Activated T-helper 1 cell treated with anti-CD3 and anti-CD28 coated beads, Interleukin-12 subunit alpha, Interleukin-12 subunit beta, Interleukin-2, Interleukin-4 antibody, amounts not matched to agents 30 ng/mL and 10 ng/mL and 1 ng/mL, durations not matched to agents 14 hours and 24 hours and 36 hours (primary cell): Measurements from ENCODE around the gene FAM20A. TPM values are rescaled to one million over a fixed set of nuclear protein-coding genes. Genes with fewer than 3 reads are reported as not detected.

Source experiments
- DNase-seq: peaks from one replicate; pipeline ENCODE4 v3.0.0; 2021; ENCODE audit warnings: low spot score
- H3K27ac Mint-ChIP-seq: one replicate; pipeline ENCODE4 v1.8.0; 2021; ENCODE audit warnings: mild to moderate bottlenecking, mixed read lengths
- H3K27me3 Mint-ChIP-seq: one replicate; pipeline ENCODE4 v1.8.0; 2022; ENCODE audit warnings: mild to moderate bottlenecking, moderate library complexity, mixed read lengths; ENCODE audit not compliant: insufficient read depth
- H3K36me3 Mint-ChIP-seq: one replicate; pipeline ENCODE4 v1.8.0; 2021; ENCODE audit warnings: low read depth, mixed read lengths
- H3K4me1 Mint-ChIP-seq: one replicate; pipeline ENCODE4 v1.8.0; 2021; ENCODE audit warnings: low read depth, mixed read lengths
- H3K4me3 Mint-ChIP-seq: one replicate; pipeline ENCODE4 v1.8.0; 2021; ENCODE audit warnings: mild to moderate bottlenecking, moderate library complexity, mixed read lengths
- H3K9me3 Mint-ChIP-seq: one replicate; pipeline ENCODE4 v1.8.0; 2021; ENCODE audit warnings: mixed read lengths
- intact Hi-C: fragments of 100-400 bp; cut with micrococcal nuclease; formaldehyde crosslinking; loops from one replicate; pipeline ENCODE4 v1.15.1; 2024
- total RNA-seq: library from RNA; stranded (reverse); gene quantifications from 2 replicates; pipeline ENCODE4 v1.2.3, GENCODE V29; 2022

FAM20A gene
- total RNA-seq, 1 donor from 2014 or later = not detected

DNA sequence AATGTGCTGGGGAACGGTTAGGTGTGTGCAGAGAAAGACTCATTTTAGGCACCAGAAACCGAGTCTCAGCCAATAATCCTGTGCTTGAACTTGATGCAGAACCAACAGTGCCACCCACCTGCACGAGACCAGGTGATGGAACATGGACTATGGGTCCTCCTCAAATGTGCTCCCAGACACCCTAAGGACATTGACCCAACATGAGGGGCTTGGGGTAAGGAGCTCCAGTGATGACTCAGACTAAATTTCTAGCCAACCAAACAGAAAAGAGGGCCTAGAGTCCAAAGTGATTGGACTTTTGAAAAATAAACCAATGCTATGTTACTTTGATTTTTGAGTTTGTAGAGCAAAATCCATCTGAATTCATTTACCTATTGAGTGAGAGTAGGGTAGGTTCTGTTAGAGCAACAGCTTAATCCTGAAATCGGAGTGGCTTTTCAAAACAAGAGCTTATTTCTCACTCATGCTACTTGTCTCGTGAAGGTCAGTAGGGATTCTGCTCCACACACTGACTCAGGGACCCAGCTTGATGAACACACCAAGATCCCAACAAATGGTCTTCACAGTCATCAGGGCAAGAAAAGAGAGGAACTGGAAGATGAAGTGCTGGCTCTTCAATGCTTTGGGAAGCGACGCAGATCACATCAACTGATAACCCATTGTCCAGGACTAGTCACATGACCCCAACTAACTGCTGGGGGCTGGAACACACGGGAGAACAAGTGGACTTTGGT, 21.8 kb downstream of the FAM20A start:
- H3K4me3 Mint-ChIP-seq = no peak overlapping the region
- no peak for DNase-seq
- no peaks in the 10 kb centered on the region for H3K4me1 Mint-ChIP-seq
- H3K27me3 Mint-ChIP-seq = peaks cover 5% of the 10 kb centered on the region
- no peak overlapping the region for H3K27ac Mint-ChIP-seq
- intact Hi-C loops = no loop called here
- no peaks in the 10 kb centered on the region for H3K9me3 Mint-ChIP-seq
- no peaks in the 10 kb centered on the region for H3K36me3 Mint-ChIP-seq

DNA sequence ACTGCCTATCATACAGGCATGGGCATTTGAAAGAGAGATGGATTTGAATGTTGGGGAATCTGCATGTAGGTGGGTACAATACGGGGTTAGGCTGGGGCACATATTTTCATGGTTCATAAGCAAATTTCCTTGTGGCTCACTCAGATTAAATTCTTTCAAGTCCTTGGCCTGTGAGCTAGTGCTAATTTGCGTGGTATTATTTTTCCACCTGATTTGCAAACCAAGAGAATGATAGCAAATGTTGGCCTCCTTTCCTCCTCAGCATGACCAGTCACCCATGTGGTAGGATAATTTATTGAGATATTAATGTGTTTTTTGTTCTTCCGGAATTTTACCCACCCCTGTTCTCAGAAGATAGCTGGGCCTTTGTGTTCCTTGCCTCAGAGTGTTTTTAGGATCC, 22.9 kb downstream of the FAM20A start:
- Mint-ChIP-seq H3K27ac (no peak overlapping the region), H3K36me3 (no peaks in the 10 kb centered on the region), H3K4me1 (no peaks in the 10 kb centered on the region), H3K9me3 (no peaks in the 10 kb centered on the region), H3K27me3 (peaks cover 5% of the 10 kb centered on the region), H3K4me3 (no peak overlapping the region)
- DNase-seq = no peak
- intact Hi-C loops = no loop called here

DNA sequence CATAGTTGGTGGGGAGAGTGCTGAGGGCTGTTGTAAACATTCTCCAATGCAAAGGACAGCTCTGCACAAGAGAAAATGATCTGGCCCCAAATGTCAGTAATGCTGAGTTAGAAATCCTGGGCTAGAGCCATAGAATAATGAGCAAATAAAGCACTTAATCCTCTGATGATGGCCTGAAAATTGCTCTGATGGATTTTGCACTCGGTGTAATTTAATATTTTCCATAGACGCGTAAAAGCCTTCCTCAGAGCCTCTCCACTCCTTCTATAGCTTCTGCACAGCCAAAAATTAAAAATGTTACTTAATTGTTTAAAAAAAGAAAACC, 23.7 kb downstream of the FAM20A start:
- H3K9me3 Mint-ChIP-seq = no peaks in the 10 kb centered on the region
- no peak for DNase-seq
- no peak overlapping the region for H3K4me3 Mint-ChIP-seq
- H3K36me3 Mint-ChIP-seq = no peaks in the 10 kb centered on the region
- intact Hi-C loops = no loop called here
- H3K27me3 Mint-ChIP-seq = peaks cover 5% of the 10 kb centered on the region
- H3K4me1 Mint-ChIP-seq = no peaks in the 10 kb centered on the region
- H3K27ac Mint-ChIP-seq = no peak overlapping the region

DNA sequence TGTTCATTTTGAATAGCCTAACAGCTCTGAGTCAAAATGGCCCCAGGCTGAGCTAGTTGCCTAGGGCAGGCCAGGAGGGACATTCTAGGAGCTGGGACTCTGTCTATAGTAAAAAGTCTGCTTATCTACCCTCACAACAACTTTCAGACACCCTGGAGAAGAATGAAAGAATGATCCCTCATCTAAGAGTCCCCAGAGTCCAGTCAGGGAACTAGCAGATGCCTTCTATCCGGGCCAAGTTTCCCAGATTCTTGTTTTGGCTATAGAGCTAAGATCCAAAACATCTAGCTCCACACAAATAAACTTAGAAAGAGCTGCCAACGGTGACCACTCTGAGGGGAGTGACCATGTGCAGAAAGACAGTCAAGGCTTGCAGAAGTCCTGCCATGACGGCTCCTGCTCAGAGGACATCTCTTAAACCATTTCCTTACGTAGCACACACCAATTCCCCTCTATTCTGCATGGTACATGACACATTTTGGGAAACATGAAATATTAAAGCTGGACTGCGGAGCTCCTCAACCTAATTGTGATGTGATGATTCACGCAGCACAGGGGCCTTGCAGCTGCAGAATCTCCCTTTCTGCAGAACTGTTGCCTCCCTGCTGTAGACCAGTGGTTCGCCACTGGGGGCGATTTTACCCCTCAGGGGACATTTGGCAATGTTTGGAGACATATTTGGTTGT, 24.2 kb downstream of the FAM20A start:
- Mint-ChIP-seq H3K27me3 (peaks cover 5% of the 10 kb centered on the region), H3K4me3 (no peak overlapping the region), H3K27ac (no peak overlapping the region), H3K4me1 (no peaks in the 10 kb centered on the region), H3K36me3 (no peaks in the 10 kb centered on the region), H3K9me3 (no peaks in the 10 kb centered on the region)
- intact Hi-C loops = no loop called here
- DNase-seq = no peak

DNA sequence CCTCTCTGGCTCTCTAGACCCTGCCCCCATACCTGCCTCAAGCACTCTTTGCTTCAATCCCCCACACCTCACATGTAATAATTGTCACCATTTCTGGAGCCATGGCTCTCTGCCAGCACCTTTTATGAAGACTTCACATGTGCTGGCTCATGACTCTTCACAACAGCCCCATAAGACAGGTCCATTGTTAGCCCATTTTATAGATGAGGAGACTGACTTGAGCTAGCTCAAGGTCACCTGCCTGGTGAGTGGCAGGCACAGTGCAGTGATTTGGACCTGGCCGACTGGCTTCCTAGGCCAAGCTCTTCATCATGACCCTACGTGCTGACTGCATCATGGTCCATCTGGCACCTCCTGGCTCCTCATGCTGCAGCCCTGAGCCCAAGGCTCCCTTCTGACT, 25.0 kb downstream of the FAM20A start:
- Mint-ChIP-seq H3K9me3 (no peaks in the 10 kb centered on the region), H3K4me1 (no peaks in the 10 kb centered on the region), H3K27me3 (peaks cover 5% of the 10 kb centered on the region), H3K27ac (no peak overlapping the region), H3K36me3 (no peaks in the 10 kb centered on the region), H3K4me3 (no peak overlapping the region)
- intact Hi-C loops = no loop called here
- DNase-seq = no peak

DNA sequence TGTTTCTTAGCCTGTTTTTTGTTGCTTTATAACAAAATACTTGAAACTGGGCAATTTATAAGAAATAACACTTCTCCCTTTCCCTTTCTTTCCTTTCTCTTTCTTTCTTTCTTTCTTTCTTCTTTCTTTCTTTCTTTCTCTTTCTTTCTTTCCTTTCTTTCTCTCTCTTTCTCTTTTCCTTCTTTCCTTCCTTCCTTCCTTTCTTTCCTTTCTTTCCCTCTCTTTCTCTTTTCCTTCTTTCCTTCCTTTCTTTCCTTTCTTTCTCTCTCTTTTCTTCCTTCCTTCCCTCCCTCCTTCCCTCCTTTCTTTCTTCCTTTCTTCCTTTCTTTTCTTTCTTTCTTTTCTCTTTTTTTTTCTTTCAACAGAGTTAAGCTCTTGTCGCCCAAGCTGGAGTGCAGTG, 27.8 kb downstream of the FAM20A start:
- no peak overlapping the region for H3K4me3 Mint-ChIP-seq
- H3K27ac Mint-ChIP-seq = no peak overlapping the region
- no peak for DNase-seq
- H3K9me3 Mint-ChIP-seq = no peaks in the 10 kb centered on the region
- H3K27me3 Mint-ChIP-seq = peaks cover 4% of the 10 kb centered on the region
- intact Hi-C loops = no loop called here
- H3K4me1 Mint-ChIP-seq = no peaks in the 10 kb centered on the region
- H3K36me3 Mint-ChIP-seq = no peaks in the 10 kb centered on the region

DNA sequence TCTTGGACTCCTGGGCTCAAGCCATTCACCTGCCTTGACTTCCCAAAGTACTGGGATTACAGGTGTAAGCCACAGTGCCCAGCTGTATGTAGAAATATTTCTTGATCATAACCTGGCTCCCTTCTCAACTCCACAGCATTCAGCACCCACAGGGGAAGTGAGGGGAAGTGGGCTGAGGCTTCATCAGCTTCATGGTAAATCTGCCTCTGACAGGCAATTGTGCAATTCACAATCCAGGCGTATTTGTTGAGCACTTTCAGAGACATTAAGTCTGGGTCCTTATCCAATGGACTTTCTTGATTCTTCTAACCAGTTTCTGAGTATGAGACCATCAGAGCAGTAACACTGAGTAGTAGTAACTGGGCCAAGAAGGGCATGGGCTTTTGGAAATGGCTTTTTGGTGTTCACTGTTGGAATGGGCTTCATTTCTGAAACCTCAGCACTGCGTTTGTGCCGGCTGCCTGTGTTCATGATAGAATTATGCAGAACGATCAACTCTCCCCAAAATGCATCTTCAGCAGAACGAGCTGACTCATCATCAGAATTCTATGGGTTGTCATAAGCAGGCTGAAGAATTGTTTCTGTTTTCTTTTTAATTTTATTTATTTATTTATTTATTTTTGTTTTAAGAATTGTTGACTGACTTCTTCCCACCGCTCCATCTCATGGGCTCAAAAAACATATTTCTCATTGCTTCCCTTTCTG, 28.9 kb downstream of the FAM20A start:
- DNase-seq = no peak
- H3K27me3 Mint-ChIP-seq = peaks cover 2% of the 10 kb centered on the region
- H3K4me1 Mint-ChIP-seq = no peaks in the 10 kb centered on the region
- intact Hi-C loops = no loop called here
- no peak overlapping the region for H3K27ac Mint-ChIP-seq
- no peaks in the 10 kb centered on the region for H3K9me3 Mint-ChIP-seq
- H3K4me3 Mint-ChIP-seq = no peak overlapping the region
- no peaks in the 10 kb centered on the region for H3K36me3 Mint-ChIP-seq

DNA sequence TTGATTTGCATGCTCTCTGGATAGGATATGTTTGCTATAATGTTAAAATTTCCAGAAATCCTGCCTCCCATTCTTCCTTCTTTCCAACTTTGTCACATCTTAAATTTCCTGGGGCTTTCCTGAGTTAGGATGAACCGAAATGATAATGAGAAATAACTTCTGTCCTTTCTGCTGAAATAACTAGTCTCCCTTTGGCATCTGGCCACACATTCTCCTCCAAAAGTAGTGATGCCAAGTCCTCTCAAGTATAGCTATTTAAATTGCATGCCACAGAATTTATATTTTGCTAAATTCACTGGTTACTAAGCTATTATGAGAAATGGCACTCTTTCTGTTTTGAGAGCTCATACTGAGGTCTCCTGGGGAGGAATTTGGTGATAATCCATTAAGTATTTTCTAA, 30.6 kb downstream of the FAM20A start:
- Mint-ChIP-seq H3K27me3 (peaks cover 9% of the 10 kb centered on the region), H3K4me1 (no peaks in the 10 kb centered on the region), H3K4me3 (no peak overlapping the region), H3K36me3 (no peaks in the 10 kb centered on the region), H3K9me3 (no peaks in the 10 kb centered on the region), H3K27ac (no peak overlapping the region)
- intact Hi-C loops = no loop called here
- no peak for DNase-seq

DNA sequence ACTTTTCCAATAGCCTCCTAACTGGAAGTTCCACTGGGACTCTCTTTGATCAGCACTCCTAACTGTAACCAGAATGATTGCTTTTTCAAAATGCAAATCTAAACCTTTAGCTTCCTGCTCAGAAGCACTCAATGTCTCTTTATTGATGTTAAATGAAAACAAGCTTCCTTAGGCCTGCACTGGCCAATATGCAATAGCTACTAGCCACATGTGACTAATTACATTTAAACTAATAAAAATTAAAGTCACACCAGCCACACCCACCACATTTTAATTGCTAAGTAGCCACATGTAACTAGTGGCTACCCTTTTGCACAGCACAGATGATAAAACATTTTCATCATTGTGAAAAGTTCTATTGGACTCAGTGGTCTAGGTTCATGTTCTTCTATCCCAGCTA, 31.8 kb downstream of the FAM20A start:
- intact Hi-C loops = no loop called here
- no peaks in the 10 kb centered on the region for H3K36me3 Mint-ChIP-seq
- H3K9me3 Mint-ChIP-seq = no peaks in the 10 kb centered on the region
- H3K27ac Mint-ChIP-seq = no peak overlapping the region
- H3K4me1 Mint-ChIP-seq = no peaks in the 10 kb centered on the region
- peaks cover 6% of the 10 kb centered on the region for H3K27me3 Mint-ChIP-seq
- no peak for DNase-seq
- no peak overlapping the region for H3K4me3 Mint-ChIP-seq

DNA sequence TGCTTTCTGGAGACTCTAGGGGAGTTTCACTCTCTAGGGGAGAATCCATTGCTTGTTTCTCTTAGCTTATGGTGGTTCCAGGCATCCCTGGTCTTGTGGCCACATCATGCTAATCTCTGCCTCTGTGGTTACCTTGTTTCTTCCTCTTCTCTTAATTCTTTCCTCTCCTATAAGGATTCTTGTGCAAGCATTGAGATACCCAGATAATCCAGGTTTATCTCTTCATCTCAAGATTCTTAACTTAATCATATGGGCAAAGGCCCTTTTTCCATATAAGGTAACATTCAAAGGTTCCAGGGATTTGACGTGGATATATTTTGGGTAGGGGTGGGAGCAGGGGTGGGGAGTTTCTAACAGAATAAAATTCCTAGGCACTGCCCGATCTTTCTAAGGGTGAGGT, 32.6 kb downstream of the FAM20A start:
- intact Hi-C loops = no loop called here
- Mint-ChIP-seq H3K4me3 (no peak overlapping the region), H3K9me3 (no peaks in the 10 kb centered on the region), H3K27me3 (peaks cover 6% of the 10 kb centered on the region), H3K36me3 (no peaks in the 10 kb centered on the region), H3K27ac (no peak overlapping the region), H3K4me1 (no peaks in the 10 kb centered on the region)
- no peak for DNase-seq

DNA sequence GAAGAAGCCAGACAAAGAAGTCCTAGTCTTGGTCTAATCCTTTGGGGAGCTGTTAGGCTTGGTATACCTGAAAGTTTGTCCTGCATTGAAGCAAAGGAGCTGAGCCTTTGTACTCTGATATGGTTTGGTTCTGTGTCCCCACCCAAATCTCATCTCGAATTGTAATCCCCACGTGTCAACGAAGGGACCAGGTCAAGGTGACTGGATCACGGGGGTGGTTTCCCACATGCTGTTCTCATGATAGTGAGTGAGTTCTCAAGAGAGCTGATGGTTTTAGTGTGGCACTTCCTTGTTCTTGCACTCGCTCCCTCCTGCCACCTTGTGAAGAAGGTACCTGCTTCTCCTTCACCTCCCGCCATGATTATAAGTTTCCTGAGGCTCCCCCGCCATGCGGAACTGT, 33.6 kb downstream of the FAM20A start:
- H3K36me3 Mint-ChIP-seq = no peaks in the 10 kb centered on the region
- intact Hi-C loops = no loop called here
- DNase-seq = no peak
- no peaks in the 10 kb centered on the region for H3K9me3 Mint-ChIP-seq
- no peaks in the 10 kb centered on the region for H3K4me1 Mint-ChIP-seq
- H3K27ac Mint-ChIP-seq = no peak overlapping the region
- peaks cover 6% of the 10 kb centered on the region for H3K27me3 Mint-ChIP-seq
- H3K4me3 Mint-ChIP-seq = no peak overlapping the region

DNA sequence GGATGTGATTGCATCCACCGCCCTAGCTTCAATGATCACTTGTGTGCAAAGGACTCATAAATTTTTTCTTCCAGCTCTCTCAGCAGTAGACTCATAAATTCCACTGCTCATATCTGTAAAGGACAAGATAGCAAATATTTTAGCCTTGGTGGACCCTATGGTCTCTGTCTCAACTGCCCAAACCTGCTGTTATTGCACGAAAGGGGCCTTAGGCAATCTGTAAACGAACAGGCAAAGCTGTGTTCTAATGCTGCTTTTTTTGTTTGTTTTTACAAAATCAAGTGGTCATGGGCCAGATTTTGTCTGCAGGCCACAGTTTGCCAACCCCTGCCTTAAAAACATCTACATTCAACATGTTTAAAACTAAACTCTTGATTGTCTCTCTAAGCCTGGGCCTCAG, 34.1 kb downstream of the FAM20A start:
- Mint-ChIP-seq H3K27me3 (peaks cover 6% of the 10 kb centered on the region), H3K9me3 (no peaks in the 10 kb centered on the region), H3K4me3 (no peak overlapping the region), H3K4me1 (no peaks in the 10 kb centered on the region), H3K36me3 (no peaks in the 10 kb centered on the region), H3K27ac (no peak overlapping the region)
- intact Hi-C loops = no loop called here
- no peak for DNase-seq

DNA sequence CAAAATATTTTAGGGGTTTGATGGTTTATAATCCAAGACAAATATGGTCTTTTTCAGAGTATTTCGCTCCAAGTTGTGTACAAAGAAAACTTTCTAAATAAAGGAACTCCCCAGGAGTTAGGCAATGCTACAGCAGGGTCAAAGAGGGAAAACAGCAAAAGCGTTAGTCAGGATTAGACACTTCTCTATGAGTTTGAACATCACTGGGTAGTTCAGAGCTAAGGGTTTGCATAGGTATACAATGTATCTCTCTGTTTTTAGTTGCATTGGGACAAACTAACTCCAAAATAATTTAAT, 34.8 kb downstream of the FAM20A start:
- H3K9me3 Mint-ChIP-seq = no peaks in the 10 kb centered on the region
- H3K4me1 Mint-ChIP-seq = no peaks in the 10 kb centered on the region
- DNase-seq = no peak
- no peak overlapping the region for H3K4me3 Mint-ChIP-seq
- no peak overlapping the region for H3K27ac Mint-ChIP-seq
- intact Hi-C loops = no loop called here
- no peaks in the 10 kb centered on the region for H3K36me3 Mint-ChIP-seq
- peaks cover 6% of the 10 kb centered on the region for H3K27me3 Mint-ChIP-seq
